ENCODE measurements around the gene TPK1.

- TF ChIP-seq POLR2A (IDR thresholded peaks at IDR 0.05) = no peak
- no peak for TF ChIP-seq CTCF (IDR thresholded peaks at IDR 0.05)
Observed at GRCh38 chr7:144668503-144668902, 167.3 kb downstream of the TPK1 start.

Data from upper lobe of left lung (tissue), 4 donors.